DND-41 (cell line): Measurements from ENCODE around the gene ZNF891.

Experiments
- ATAC-seq: fragments of 200-7000 bp; cut with Tn5 transposase; 3 replicates; pipeline ENCODE4 v1.9.1; 2021; ENCODE audit warnings: low read depth; ENCODE audit not compliant: insufficient read depth
- DNase-seq: peaks from one replicate; pipeline ENCODE4 v3.0.0-alpha.2; 2020
- H2AFZ ChIP-seq: 2 replicates; pipeline ENCODE4 v1.6.0; 2012; ENCODE audit warnings: low read depth, low read length
- H3K27ac ChIP-seq: 2 replicates; pipeline ENCODE4 v1.5.1; 2012; ENCODE audit warnings: low read length, inconsistent platforms
- H3K27me3 ChIP-seq: fragments of 200-600 bp; sonication (generic); 2 replicates; pipeline ENCODE4 v1.6.0; 2012; ENCODE audit warnings: low read length, mild to moderate bottlenecking, inconsistent platforms; ENCODE audit not compliant: insufficient read depth, poor library complexity
- H3K36me3 ChIP-seq: 2 replicates; pipeline ENCODE4 v1.5.1; 2012; ENCODE audit warnings: low read length, inconsistent platforms; ENCODE audit not compliant: insufficient read depth
- H3K4me1 ChIP-seq: 2 replicates; pipeline ENCODE4 v1.5.1; 2012; ENCODE audit warnings: mild to moderate bottlenecking, low read length; ENCODE audit not compliant: insufficient read depth
- H3K4me2 ChIP-seq: 2 replicates; pipeline ENCODE4 v1.6.0; 2012; ENCODE audit warnings: mild to moderate bottlenecking, moderate library complexity, low read length, inconsistent platforms; ENCODE audit not compliant: insufficient read depth
- H3K4me3 ChIP-seq, 2 experiments: fragments of 200-600 bp in 1 of 2; shearing (Covaris generic) in 1 of 2; 2 replicates each; pipeline ENCODE4 v1.5.1; 2012 to 2016; ENCODE audit warnings: inconsistent platforms in 2 of 2, low read length in 2 of 2, mild to moderate bottlenecking in 2 of 2, low read depth in 1 of 2, moderate library complexity in 1 of 2
- H3K79me2 ChIP-seq: 2 replicates; pipeline ENCODE4 v1.6.0; 2012; ENCODE audit warnings: low read length, inconsistent platforms; ENCODE audit not compliant: insufficient read depth
- H3K9ac ChIP-seq: 2 replicates; pipeline ENCODE4 v1.6.0; 2012; ENCODE audit warnings: low read depth, mild to moderate bottlenecking, inconsistent platforms, low read length, moderate library complexity
- H3K9me3 ChIP-seq: 2 replicates; pipeline ENCODE4 v1.5.1; 2012; ENCODE audit warnings: low read length, moderate library complexity, mild to moderate bottlenecking, inconsistent platforms; ENCODE audit not compliant: insufficient read depth, severe bottlenecking
- H4K20me1 ChIP-seq: 2 replicates; pipeline ENCODE4 v1.6.0; 2012; ENCODE audit warnings: low read length; ENCODE audit not compliant: insufficient read depth
- EZH2 ChIP-seq: IDR thresholded peaks from 3 replicates; pipeline ENCODE4 v1.6.1; 2012; ENCODE audit warnings: borderline replicate concordance, low read depth, mild to moderate bottlenecking, moderate library complexity, low read length, inconsistent platforms; ENCODE audit not compliant: severe bottlenecking
- TF ChIP-seq, protein P1 (sequence below): IDR thresholded peaks from 2 replicates; pipeline ENCODE4 v1.5.1; 2012; ENCODE audit warnings: borderline replicate concordance, low read length, moderate library complexity, mild to moderate bottlenecking; ENCODE audit not compliant: poor library complexity, severe bottlenecking; ENCODE audit errors: extremely low read depth

ZNF891 gene

DNA sequence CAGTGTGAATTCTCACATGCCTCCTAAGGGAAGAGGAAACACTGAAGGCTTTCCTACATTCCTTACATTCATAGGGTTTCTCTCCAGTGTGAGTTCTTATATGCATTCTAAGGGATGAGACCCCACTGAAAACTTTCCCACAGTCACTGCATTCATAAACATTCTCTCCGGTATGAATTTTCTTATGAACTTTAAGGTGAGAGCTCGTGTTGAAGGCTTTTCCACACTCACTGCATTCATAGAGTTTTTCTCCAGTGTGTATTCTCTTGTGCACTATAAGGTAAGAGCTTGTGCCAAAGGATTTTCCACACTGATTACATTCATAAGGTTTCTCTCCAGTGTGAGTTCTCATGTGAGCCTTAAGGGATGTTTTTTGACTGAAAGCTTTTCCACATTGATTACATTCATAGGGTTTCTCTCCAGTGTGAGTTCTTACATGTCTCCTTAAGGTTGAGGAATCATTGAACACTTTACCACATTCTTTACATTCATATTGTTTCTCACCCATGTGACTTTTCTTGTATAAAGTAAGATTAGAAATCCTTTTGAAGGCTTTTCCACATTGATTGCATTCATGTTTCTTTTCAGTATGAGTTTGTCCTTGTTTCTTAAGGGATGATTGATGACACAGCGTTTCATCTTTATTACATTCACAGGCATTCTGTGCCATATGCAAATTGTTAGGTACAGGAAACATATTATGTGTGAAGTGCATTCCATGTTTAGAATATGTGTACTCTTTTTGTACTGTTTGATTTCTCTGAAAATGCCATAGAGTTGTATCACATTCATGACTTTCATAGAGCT, 9.5 kb downstream of the ZNF891 start:
- Histone ChIP-seq H3K27ac (no peak overlapping the region), H3K9me3 (peaks cover 94% of the 10 kb centered on the region), H3K9ac (no peak overlapping the region), H3K4me1 (no peaks in the 10 kb centered on the region), H2AFZ (no peak overlapping the region), H3K4me3 (no peak overlapping the region), H3K36me3 (peaks cover 91% of the 10 kb centered on the region), H3K27me3 (no peaks in the 10 kb centered on the region), H3K79me2 (peaks cover 25% of the 10 kb centered on the region), H4K20me1 (no peaks in the 10 kb centered on the region), H3K4me2 (no peak overlapping the region)
- ATAC-seq, result no peak
- TF ChIP-seq, protein P1, sequence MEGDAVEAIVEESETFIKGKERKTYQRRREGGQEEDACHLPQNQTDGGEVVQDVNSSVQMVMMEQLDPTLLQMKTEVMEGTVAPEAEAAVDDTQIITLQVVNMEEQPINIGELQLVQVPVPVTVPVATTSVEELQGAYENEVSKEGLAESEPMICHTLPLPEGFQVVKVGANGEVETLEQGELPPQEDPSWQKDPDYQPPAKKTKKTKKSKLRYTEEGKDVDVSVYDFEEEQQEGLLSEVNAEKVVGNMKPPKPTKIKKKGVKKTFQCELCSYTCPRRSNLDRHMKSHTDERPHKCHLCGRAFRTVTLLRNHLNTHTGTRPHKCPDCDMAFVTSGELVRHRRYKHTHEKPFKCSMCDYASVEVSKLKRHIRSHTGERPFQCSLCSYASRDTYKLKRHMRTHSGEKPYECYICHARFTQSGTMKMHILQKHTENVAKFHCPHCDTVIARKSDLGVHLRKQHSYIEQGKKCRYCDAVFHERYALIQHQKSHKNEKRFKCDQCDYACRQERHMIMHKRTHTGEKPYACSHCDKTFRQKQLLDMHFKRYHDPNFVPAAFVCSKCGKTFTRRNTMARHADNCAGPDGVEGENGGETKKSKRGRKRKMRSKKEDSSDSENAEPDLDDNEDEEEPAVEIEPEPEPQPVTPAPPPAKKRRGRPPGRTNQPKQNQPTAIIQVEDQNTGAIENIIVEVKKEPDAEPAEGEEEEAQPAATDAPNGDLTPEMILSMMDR, result no peak
- TF ChIP-seq EZH2, result no peak
- no peak for DNase-seq

DNA sequence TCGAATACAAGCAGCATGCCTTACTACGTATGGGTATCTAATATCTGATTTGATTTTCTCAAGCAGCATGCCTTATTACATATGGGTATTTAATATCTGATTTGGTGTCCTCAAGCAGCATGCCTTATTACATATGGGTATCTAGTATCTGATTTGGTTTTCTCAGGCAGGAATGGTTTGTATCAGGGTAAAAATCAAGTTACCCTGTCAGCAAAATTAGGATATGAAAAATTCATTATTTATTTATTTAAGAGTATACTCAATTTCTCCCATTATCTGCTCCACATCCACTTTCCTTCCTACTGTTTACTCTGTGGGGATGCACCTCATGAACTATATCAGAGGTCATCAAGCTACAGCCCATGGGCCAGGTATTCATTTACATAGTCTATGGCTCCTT, 21.9 kb downstream of the ZNF891 start:
- TF ChIP-seq, protein P1, result no peak
- H4K20me1 ChIP-seq, result no peaks in the 10 kb centered on the region
- no peak overlapping the region for H3K9ac ChIP-seq
- H3K27ac ChIP-seq, result no peak overlapping the region
- H3K4me1 ChIP-seq, result no peaks in the 10 kb centered on the region
- peaks cover 88% of the 10 kb centered on the region for H3K9me3 ChIP-seq
- ATAC-seq (no peak), DNase-seq (no peak)
- H3K79me2 ChIP-seq, result no peaks in the 10 kb centered on the region
- no peaks in the 10 kb centered on the region for H3K27me3 ChIP-seq
- no peak overlapping the region for H3K4me2 ChIP-seq
- no peak overlapping the region for H3K4me3 ChIP-seq
- H2AFZ ChIP-seq, result no peak overlapping the region
- H3K36me3 ChIP-seq, result peaks cover 72% of the 10 kb centered on the region

GRCh38 chr12:133107121-133107520, 23.0 kb downstream of the ZNF891 start:
- no peak overlapping the region for H2AFZ ChIP-seq
- peaks cover 80% of the 10 kb centered on the region for H3K36me3 ChIP-seq
- H3K4me3 ChIP-seq, result no peak overlapping the region
- H3K9ac ChIP-seq, result no peak overlapping the region
- no peaks in the 10 kb centered on the region for H3K79me2 ChIP-seq
- H3K9me3 ChIP-seq, result peaks cover 96% of the 10 kb centered on the region
- DNase-seq, result no peak
- H3K27me3 ChIP-seq, result no peaks in the 10 kb centered on the region
- H3K4me2 ChIP-seq, result no peak overlapping the region
- ATAC-seq, result no peak
- H3K4me1 ChIP-seq, result no peaks in the 10 kb centered on the region
- H3K27ac ChIP-seq, result no peak overlapping the region
- no peaks in the 10 kb centered on the region for H4K20me1 ChIP-seq
- TF ChIP-seq, protein P1, result no peak
- no peak for TF ChIP-seq EZH2
